ENCODE results near the gene OSBPL10.

DNA sequence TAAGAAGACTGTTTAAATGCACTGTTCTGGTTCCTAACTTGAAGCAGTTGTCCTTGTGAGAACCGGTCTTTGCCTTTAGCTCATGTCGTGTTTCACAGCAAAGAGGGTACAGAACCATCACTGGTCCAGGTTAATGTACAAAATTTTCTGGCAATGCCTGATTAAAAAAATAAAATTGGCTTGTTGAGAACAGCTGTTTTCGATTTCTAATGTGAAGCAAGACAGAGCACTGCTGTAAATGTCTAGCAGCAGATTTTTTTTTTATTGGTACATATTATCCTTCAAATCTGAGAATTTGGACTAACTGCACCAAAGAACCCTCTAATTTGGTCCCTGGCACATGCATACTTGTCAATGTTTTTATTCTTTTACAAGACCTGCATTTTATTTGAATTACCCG lies 345.0 kb downstream of the OSBPL10 start:
- TF ChIP-seq FOXA1 (IDR thresholded peaks at IDR 0.05) (no peak), CTBP1 (IDR thresholded peaks at IDR 0.05; ENCODE audit: borderline replicate concordance) (no peak), TARDBP (IDR thresholded peaks at IDR 0.05) (no peak), NFRKB (IDR thresholded peaks at IDR 0.05) (no peak), FOXK2 (IDR thresholded peaks at IDR 0.05) (no peak)

Data from HEK293T (cell line).